Hindlimb muscle (tissue), 1 donor: Measurements from ENCODE around the gene ZC3H12D. TPM values are rescaled to one million over a fixed set of nuclear protein-coding genes. Genes with fewer than 3 reads are reported as not detected.

Experiments
- DNase-seq: peaks from one replicate; pipeline ENCODE4 v3.0.0-alpha.2; 2013
- polyA plus RNA-seq: library from polyadenylated mRNA; unstranded; fragments of 120-200 nt; gene quantifications from one replicate; pipeline ENCODE4 v1.2.1, GENCODE V29; 2013; ENCODE audit not compliant: insufficient read length

Gene ZC3H12D
- polyA plus RNA-seq, 1 donor, result 0.46 TPM

GRCh38 chr6:149441740-149442139 is 43.1 kb downstream of the ZC3H12D start:
- DNase-seq, result no peak

- DNase-seq, result no peak
Measured at GRCh38 chr6:149440735-149441671, 43.8 kb downstream of the ZC3H12D start.

- DNase-seq, result no peak
Measured at GRCh38 chr6:149439626-149440025, 45.2 kb downstream of the ZC3H12D start.

GRCh38 chr6:149438855-149439254 is 46.0 kb downstream of the ZC3H12D start:
- no peak for DNase-seq

- DNase-seq, result no peak
Measured at GRCh38 chr6:149437212-149437611, 47.6 kb downstream of the ZC3H12D start.

- DNase-seq, result no peak
Measured at GRCh38 chr6:149436647-149437046, 48.2 kb downstream of the ZC3H12D start.

GRCh38 chr6:149435919-149436586 is 48.8 kb downstream of the ZC3H12D start:
- DNase-seq, result no peak

GRCh38 chr6:149433881-149434280 is 50.9 kb downstream of the ZC3H12D start:
- DNase-seq, result no peak

GRCh38 chr6:149433405-149433804 is 51.4 kb downstream of the ZC3H12D start:
- DNase-seq, result no peak

GRCh38 chr6:149431905-149432775 is 52.7 kb downstream of the ZC3H12D start:
- peak; percentile 85 for DNase-seq

GRCh38 chr6:149429427-149430360 is 55.1 kb downstream of the ZC3H12D start:
- DNase-seq, result no peak

GRCh38 chr6:149428606-149429005 is 56.2 kb downstream of the ZC3H12D start:
- no peak for DNase-seq

- DNase-seq, result no peak
Measured at GRCh38 chr6:149425754-149426153, 59.1 kb downstream of the ZC3H12D start.

GRCh38 chr6:149425224-149425623 is 59.6 kb downstream of the ZC3H12D start:
- no peak for DNase-seq

GRCh38 chr6:149423964-149424440 is 60.8 kb downstream of the ZC3H12D start:
- no peak for DNase-seq

- DNase-seq, result no peak
Measured at GRCh38 chr6:149422581-149422980, 62.2 kb downstream of the ZC3H12D start.

- DNase-seq, result no peak
Measured at GRCh38 chr6:149421132-149421531, 63.7 kb downstream of the ZC3H12D start.

- DNase-seq, result no peak
Measured at GRCh38 chr6:149419696-149420404, 65.0 kb downstream of the ZC3H12D start.

- no peak for DNase-seq
Measured at GRCh38 chr6:149414821-149415220, 70.0 kb downstream of the ZC3H12D start.

GRCh38 chr6:149414009-149414408 is 70.8 kb downstream of the ZC3H12D start:
- no peak for DNase-seq

- no peak for DNase-seq
Measured at GRCh38 chr6:149410557-149410956, 74.3 kb downstream of the ZC3H12D start.
